ENCODE measurements around the gene SEC14L2. TPM values are rescaled to one million over a fixed set of nuclear protein-coding genes. Genes with fewer than 3 reads are reported as not detected.

Gene SEC14L2
- total RNA-seq, 1 experiment from 2014 or later: 13.1 TPM

DNA sequence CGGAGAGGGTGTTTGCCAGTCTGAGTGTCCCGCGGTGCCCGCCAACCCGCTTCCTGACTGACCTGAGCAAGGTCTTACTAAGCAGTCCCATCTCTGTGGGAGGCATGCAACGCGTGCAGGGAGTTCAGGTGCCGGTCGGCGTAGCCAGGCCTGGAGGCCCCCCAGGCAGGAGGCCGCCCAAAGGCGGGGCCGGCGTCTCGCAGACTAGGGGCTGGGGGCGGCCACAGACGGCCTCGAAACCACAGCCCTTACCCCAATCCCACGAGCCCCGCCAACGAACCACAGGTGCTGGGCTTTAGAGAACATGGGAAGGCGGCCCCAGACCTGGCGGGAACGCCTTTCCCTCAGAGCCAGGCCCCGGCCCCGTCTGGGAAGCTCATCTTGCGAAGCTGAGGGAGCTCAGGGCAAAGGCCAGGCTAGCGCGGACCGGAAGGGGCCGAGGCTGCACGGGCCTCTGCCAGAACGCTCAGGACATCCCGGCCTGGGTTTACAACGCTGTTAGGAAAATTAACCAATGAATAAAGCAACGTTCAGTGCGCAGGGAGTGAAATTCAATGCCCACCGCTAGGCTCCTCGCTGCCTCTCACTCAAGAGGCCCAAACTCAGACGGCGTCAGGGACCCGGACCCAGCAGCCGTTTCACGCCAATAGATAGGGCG is 26.6 kb downstream of the SEC14L2 start:
- peak; percentile 48 for DNase-seq (ENCODE audit: low spot score)
- in situ Hi-C loops (cut with HindIII; ENCODE audit: low sequenced_read_pairs): no loop called here

DNA sequence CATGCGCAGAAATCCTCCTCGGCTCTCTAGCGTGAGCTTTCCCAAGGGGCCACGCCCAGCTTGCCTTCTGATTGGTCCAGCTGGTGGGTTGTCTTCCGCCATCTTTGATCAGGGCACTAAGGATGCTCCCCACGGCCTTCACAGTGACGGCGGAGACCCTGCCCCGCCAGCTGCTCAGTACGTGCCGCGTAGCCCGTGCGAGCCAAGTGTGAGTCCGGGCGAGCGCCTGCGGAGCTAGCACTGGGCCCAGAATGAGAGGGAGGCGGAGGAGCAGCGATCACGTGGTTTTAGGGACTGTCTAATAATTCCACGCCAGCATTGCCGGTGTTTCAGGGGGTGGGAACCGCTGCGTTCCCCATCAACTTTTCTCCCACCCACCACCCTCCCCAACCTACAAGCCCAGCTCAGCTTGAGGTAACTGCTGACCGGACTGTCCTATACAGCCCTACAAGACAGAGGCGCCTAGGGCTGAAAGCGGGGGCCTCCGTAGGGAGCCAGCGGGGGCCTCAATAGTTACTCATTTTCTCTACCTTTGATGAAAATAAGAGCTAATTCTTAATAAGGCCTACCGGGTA is 27.2 kb downstream of the SEC14L2 start:
- DNase-seq (ENCODE audit: low spot score): peak; percentile 99
- in situ Hi-C loops (cut with HindIII; ENCODE audit: low sequenced_read_pairs): no loop called here

DNA sequence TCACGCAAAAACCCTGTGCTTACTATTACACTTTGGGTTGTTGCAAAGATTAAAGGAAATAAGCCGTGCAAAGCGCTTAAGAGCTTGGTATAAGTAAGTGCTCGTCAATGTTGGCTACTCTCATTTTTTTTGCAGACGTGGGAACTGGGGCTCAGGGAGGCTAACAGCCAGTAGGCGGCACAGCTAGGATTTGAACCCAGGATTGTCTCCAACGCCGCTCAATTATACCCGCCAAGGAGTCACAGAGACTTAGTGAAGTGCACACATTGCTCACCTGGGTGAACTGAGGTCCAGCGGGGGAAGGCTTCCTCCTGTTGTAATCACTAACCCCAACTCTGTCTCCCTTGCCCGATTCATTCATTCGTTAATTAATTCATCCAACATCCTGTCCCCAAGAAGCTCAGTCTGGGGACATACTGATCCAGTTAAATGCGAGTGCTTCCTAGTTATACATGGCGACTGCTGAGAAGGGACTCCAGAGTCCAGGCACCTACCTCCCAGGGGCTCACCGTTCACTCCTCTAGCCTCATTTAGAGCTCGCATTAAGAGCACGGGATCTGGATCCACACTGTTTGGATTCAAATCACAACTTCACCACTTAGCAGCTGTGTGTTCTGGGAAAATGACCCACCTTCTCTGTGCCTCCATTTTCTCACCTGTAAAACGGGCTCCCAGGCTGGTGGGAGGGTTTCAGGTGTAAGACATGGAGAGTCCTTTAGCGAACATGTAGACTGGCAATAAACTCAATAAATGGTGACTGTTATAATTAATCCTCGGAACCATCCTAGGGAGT is 27.9 kb downstream of the SEC14L2 start:
- no peak for DNase-seq (ENCODE audit: low spot score)
- in situ Hi-C loops (cut with HindIII; ENCODE audit: low sequenced_read_pairs): no loop called here

DNA sequence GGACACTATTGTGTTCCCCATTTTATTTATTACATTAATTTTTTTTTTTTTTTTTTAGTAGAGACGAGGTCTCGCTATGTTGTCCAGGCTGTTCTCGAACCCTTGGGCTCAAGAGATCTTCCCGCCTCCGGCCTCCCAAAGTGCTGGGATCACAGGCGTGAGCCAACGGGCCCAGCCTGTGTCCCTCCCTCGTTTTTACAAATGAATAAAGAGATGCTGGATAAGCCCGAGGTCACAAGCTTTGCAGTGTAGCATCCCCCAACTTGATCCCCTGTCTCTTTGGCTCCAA is 28.5 kb downstream of the SEC14L2 start:
- in situ Hi-C loops (cut with HindIII; ENCODE audit: low sequenced_read_pairs): no loop called here
- DNase-seq (ENCODE audit: low spot score): no peak

DNA sequence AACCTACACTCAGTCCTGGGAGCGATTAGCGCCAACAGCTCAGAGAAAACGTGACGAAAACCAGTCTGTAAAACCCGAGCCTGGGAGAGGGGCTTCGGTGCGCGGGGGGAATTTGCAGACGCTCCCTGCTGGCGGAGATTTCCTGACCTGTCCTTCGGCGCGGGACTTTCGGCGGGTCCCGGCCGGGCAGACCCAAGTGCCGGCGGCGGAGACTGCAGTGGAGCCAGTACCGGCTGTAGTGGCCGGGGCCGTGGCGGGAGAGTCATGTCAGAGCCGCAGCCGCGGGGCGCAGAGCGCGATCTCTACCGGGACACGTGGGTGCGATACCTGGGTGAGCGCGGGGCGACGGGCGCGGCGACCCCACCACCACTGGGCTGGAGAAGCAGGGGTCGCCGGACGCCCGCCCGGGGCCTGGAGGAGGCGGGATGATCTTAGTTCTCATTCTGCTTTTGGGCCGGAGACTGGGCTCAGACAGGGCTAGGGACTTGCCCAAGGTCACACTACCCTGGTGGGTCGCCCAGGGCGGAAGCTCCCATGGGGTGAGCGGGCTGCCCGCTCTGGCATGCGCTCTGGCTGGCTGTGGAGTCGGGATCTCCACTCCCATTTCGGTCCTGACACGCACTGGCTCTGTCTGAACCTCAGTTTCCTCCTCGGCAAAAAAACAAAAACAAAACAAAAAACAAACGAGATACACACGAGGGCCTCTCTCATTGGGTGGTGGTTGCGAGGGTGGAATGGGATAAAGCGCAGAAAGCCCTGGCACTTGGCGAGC is 29.0 kb downstream of the SEC14L2 start, which contains the start of gene MTFP1:
Gene MTFP1 (plus strand): TSS at position 153 of the 772 bp plus-strand sequence. CDS start 112 bp downstream, at position 265.
- in situ Hi-C loops (cut with HindIII; ENCODE audit: low sequenced_read_pairs): no loop called here
- peak; percentile 65 for DNase-seq (ENCODE audit: low spot score)

DNA sequence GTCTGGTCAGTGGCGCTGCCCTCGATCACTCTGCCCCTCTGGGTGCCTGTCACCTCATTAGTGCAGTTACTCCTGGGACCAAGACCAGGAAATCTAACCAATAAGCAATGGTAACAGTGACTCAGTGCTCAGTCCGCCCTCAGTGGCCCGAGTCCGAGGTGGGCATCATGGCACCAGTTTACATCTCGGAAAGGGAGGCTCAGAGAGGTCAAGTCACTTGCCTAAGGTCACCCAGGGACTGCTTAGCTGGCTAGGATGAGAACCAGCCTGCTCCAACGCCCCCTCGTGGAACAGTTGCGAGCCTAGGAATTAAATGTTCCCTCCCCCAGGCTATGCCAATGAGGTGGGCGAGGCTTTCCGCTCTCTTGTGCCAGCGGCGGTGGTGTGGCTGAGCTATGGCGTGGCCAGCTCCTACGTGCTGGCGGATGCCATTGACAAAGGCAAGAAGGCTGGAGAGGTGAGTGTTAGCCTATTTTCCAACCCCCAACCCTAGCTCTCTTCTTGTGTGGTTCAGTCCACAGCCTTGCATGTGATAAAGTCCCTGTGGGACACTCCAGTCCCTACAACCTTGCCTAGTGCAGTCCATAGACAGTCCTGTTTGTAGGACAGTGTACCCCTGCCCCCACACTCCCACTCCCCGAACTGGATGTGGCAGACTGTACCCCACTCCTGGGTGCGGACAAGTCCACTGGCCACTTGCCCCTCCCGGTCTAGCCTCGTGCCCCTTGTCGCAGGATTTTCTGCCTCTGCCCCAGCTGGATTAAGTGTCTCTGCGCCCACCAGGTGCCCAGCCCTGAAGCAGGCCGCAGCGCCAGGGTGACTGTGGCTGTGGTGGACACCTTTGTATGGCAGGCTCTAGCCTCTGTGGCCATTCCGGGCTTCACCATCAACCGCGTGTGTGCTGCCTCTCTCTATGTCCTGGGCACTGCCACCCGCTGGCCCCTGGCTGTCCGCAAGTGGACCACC is 29.9 kb downstream of the SEC14L2 start:
- in situ Hi-C loops (cut with HindIII; ENCODE audit: low sequenced_read_pairs): no loop called here
- DNase-seq (ENCODE audit: low spot score): peak; percentile 71

DNA sequence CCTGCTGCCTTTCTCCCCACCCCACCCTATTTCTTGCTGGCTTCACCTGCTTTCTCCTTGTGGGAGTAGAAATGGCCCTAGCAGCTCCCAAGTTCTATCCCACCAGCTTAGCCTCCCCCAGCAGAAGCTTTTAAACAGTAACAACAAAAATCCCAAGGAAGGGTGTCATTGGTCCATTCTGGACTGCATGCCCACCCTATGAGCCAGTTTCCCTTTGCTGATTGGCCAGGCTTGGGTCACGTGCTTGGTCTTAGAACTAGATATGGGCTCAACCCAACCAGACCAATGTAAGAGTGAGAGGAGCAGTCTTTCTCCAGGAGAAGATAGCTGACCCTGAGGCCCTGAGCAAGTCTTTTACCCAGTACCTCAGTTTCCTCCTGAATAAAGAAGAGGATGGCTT is 31.1 kb downstream of the SEC14L2 start:
- no peak for DNase-seq (ENCODE audit: low spot score)
- in situ Hi-C loops (cut with HindIII; ENCODE audit: low sequenced_read_pairs): no loop called here

DNA sequence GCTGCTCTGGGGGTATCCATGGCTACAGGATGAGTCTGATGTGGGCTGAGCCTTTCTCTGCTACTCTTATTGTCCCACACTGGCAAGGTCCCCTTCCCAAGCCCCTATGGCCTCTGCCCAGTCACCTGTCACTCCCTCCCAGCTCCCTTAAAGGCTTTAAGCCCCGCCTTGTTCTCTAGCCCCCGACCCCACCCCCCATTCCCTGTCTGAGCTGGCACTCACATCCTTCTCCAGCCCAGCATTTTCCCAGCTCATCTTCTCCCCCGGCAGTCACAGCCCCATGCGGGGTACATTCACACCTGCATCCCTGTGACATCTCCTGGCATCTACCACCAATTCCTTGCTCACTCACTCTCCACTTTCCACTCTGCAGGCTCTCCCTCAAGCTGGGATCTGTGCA is 33.1 kb downstream of the SEC14L2 start:
- DNase-seq (ENCODE audit: low spot score): no peak
- in situ Hi-C loops (cut with HindIII; ENCODE audit: low sequenced_read_pairs): no loop called here

DNA sequence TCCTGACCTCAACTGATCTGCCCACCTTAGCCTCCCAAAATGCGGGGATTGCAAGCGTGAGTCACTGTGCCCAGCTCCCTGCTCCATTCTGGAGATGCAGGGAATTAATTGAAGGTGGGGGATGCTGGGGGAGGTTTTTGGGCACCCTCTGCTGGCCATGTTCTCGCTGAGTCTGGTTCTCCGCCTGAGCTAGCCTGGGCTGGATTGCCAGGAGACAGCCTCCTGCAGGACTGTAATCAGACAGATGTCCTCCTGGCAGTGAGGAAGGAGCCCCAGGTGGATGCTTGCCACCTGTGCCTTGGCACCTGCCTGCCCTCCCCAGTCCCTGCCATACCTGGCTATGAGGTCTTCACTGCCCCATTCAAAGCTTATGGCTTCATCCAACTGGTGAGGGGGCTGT is 34.1 kb downstream of the SEC14L2 start:
- in situ Hi-C loops (cut with HindIII; ENCODE audit: low sequenced_read_pairs): no loop called here
- peak; percentile 56 for DNase-seq (ENCODE audit: low spot score)

DNA sequence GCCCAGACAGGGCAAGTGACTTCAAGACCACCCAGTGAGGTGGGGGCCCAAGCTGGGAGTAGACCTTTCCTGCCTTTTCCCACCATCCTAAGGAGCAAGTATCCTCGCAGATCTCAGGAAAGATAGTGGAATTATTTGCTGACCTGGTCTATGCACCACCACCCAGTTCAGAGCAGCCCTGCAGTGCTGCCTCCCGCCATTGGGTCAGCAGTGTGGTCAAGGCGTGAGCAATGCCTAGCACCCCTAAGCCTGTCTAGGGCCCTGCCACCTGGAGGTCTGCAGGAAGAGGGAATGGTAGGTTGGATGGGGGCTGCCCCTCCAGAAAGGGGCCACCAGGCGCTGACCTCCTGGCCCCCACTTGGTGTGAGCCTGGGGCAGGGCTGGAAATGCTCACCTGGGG is 35.3 kb downstream of the SEC14L2 start:
- DNase-seq (ENCODE audit: low spot score): no peak
- in situ Hi-C loops (cut with HindIII; ENCODE audit: low sequenced_read_pairs): no loop called here

DNA sequence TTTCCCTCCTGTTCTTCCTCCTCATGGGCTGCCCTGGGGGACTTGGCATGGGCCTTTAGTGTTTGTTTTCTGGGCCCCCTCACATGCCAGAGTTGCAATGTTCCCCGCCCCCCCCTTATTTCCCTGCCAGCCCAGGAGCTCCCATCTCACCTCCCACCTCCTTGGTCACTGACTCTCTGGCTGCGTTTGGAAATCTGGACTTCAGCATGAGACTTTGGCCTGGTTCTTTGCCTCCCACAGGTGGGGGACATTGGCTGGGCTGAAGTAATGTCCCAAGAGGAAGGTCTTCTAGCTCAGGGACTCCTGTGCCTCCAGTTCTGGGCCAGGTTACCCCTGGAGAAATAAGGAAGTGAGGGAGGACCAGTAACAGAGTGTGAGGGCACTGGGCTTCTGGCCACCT is 35.7 kb downstream of the SEC14L2 start:
- DNase-seq (ENCODE audit: low spot score): no peak

DNA sequence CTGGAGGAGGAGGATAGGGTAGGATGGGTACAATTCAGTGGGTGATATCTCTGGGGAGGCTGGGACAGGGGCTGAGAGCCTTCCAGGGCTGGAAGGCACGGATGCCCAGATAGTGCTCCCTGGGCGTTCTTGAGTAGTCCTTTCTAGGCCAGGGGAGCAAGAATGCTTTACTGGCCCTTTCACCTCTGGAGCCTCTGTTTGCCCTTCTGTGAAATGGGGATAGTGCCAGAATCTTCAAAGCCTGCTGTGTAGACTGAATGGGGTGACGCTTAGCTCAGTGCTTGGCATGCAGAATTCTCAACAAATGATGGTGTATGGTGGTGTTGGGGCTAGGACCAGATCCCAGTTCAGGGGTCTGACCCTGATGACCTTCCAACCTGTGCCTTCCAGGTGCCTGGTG is 36.4 kb downstream of the SEC14L2 start:
- in situ Hi-C loops (cut with HindIII; ENCODE audit: low sequenced_read_pairs): no loop called here
- no peak for DNase-seq (ENCODE audit: low spot score)

More for the DNA sequence above, 35.7 kb downstream of the SEC14L2 start:
- in situ Hi-C loops (cut with HindIII; ENCODE audit: low sequenced_read_pairs): no loop called here

DNA sequence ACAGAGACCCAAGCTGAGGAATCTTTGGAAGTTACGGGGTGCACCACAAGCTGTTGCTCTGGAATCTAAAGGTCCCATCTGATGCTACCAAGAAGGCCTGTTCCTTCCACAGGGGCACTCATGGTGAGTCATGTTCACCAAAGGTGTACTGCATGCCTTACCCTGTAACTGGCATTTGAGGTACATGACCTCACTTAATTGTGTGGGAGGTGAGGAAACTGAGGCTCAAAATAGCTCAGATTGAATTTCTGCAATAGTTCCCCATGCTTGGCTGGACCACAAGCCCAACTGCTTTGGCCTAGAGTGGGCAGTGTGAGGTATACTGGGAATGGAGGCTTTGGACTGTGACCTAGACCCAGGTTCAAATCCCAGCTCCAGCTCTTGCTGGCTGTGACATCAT is 37.0 kb downstream of the SEC14L2 start:
- DNase-seq (ENCODE audit: low spot score): no peak
- in situ Hi-C loops (cut with HindIII; ENCODE audit: low sequenced_read_pairs): no loop called here

DNA sequence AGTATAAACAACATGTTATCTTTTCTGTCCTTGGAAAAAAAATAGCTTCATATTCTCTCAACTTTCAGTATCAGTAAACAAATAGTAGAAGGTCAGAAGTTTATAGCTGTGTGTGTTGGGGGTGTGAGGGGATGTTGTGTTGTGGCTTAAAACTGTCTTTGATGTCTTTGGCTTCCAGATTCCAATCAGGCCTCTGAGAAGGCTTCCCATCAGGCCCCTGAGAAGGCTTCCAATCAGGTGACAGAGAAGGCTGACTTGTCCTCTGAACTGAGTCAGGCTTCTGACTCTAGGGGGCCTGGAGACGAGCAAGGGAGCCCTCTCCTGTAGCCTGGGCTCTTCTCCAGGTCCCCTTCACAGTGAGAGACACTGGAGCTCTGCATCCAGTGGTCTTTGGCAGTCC is 38.0 kb downstream of the SEC14L2 start:
- no peak for DNase-seq (ENCODE audit: low spot score)
- in situ Hi-C loops (cut with HindIII; ENCODE audit: low sequenced_read_pairs): no loop called here

DNA sequence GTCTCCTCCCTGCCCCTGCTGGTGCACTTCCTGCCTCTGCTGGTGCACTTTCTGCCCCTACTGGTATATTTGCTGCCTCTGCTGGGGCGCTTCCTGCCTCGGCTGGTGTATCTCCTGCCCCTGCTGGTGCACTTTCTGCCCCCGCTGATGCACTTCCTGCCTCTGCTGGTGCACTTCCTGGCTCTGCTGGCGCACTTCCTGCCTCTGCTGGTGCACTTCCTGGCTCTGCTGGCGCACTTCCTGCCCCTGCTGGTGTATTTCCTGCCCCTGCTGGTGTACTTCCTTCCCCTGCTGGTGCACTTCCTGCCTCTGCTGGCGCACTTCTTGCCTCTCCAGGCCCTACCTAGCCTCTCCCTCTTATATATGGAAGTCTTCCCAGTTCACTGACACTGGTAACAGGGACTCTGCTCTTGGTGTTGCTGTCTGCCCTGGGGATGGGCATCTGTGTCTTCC is 38.9 kb downstream of the SEC14L2 start:
- DNase-seq (ENCODE audit: low spot score): no peak
- in situ Hi-C loops (cut with HindIII; ENCODE audit: low sequenced_read_pairs): no loop called here

DNA sequence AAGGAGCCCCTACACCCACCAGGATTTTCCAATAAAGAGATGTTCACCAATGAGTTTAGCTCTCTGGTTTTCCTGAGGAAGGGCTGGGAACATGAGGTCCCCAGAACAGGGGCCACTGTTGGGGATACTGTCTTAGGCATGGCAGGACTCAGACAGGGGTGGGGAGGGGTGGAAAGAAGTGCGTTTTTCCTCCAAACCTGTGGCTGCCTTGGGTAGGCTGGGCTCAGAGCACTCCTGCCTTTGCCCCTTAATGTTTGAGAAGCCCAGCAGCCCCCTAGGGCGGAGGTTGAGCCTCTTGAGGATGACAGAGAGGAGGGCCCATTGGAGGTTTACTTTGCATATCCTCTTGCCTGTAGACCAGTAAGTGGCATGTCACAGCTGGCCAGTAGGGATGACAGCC is 39.4 kb downstream of the SEC14L2 start:
- DNase-seq (ENCODE audit: low spot score): no peak
- in situ Hi-C loops (cut with HindIII; ENCODE audit: low sequenced_read_pairs): no loop called here

DNA sequence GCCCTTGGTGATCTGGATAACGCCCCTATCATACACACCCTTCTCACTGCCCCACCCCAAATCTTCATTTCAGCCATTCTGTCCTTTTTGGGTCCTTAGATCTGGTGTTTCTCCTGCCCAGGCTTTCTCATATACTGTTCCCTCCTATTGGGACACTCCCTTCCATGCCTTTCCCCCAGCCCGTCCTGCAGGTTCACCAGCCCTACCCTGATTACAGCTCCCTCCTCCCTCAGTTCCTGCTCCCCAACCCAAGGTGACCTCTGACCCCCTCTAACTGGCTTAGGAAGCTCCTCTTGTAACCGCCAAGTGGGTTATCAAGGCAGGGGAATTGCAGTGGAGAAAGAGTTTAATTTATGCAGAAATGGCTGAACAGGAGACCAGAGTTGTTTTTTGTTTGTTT is 41.7 kb downstream of the SEC14L2 start:
- DNase-seq (ENCODE audit: low spot score): no peak
- in situ Hi-C loops (cut with HindIII; ENCODE audit: low sequenced_read_pairs): no loop called here

DNA sequence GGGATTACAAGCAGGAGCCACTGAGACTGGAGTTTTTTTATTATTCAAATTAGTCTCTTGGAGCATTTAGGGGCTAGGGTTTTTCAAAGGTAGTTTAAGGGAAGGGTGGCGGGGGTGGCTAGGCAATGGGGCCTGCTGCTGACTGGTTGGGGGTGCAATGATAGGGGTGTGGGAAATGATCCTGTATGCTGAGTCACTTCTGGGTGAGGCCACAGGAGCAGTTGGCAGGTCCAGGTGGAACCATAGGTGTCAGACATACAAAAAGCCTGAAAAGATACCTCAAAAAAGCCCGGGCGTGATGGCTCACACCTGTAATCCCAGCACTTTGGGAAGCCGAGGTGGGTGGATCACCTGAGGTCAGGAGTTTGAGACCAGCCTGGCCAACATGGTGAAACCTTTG is 42.4 kb downstream of the SEC14L2 start:
- in situ Hi-C loops (cut with HindIII; ENCODE audit: low sequenced_read_pairs): no loop called here
- no peak for DNase-seq (ENCODE audit: low spot score)

DNA sequence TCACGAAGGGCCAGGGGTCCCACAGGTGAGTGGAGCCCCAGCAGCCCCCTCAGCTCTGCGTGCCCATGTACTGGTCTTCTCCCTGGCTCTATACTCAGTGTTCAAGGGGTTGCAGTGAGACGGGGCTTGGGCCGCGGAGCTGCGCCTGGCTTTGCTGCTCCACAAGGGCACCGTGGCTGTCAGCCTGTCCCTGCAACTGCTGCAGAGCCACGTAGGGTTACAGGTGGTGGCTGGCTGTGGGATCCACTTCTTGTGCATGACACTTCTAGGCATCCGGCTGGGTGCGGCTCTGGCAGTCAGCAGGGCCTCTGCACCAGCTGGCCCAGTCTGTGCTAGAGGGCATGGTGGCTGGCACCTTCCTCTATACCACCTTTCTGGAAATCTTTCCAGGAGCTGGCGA is 43.0 kb downstream of the SEC14L2 start:
- in situ Hi-C loops (cut with HindIII; ENCODE audit: low sequenced_read_pairs): no loop called here
- no peak for DNase-seq (ENCODE audit: low spot score)
